Measurements from ENCODE around the gene KLK10.

DNA sequence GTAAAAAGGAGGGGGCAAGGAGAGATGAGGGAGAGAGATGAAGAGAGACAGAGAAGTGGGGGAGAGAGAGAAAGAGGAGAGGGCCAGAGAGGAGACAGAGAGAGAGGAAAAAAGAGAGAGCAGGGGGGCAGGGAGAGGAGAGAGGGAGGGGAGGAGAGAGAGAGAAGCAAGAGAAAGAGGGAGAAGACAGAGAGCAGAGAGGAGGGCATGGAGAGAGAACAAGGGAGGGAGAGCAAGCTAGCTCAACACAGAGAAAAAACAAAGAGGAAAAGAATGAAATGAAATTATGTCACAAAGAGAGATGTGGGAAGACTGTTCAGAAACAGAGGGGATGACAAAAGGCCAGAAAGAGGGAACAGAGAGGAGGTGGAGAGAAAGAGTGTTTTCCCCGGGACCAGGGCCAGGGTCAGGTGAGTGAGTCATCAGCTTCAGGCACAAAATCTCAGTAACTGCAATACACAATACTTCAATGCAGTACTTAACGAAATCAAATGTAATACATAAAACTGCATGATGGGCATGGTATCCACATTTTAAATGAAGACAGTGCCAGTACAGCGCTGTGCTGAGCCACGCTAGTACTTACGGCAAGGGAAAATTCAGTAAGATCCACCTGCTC, 40.6 kb downstream of the KLK10 start:
- TF ChIP-seq MXI1 (IDR thresholded peaks at IDR 0.05; ENCODE audit: low read depth, low read length): no peak
- no peak for TF ChIP-seq GATA2 (CRISPR knock-in tag; IDR thresholded peaks at IDR 0.05)
- TF ChIP-seq ELF1 (IDR thresholded peaks at IDR 0.05): no peak
- no peak for TF ChIP-seq TCF12 (IDR thresholded peaks at IDR 0.05)
- TF ChIP-seq, protein P1, sequence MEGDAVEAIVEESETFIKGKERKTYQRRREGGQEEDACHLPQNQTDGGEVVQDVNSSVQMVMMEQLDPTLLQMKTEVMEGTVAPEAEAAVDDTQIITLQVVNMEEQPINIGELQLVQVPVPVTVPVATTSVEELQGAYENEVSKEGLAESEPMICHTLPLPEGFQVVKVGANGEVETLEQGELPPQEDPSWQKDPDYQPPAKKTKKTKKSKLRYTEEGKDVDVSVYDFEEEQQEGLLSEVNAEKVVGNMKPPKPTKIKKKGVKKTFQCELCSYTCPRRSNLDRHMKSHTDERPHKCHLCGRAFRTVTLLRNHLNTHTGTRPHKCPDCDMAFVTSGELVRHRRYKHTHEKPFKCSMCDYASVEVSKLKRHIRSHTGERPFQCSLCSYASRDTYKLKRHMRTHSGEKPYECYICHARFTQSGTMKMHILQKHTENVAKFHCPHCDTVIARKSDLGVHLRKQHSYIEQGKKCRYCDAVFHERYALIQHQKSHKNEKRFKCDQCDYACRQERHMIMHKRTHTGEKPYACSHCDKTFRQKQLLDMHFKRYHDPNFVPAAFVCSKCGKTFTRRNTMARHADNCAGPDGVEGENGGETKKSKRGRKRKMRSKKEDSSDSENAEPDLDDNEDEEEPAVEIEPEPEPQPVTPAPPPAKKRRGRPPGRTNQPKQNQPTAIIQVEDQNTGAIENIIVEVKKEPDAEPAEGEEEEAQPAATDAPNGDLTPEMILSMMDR (IDR thresholded peaks at IDR 0.05): no peak
- TF ChIP-seq MAX (IDR thresholded peaks at IDR 0.05; ENCODE audit: low read depth): no peak
- no peak for TF ChIP-seq USF2 (IDR thresholded peaks at IDR 0.05; ENCODE audit: borderline replicate concordance, low read depth, low read length)
- TF ChIP-seq EP300 (IDR thresholded peaks at IDR 0.05; ENCODE audit: borderline replicate concordance in 1 of 2, low read depth in 1 of 2, low read length in 1 of 2): no peak
- no peak for TF ChIP-seq POLR2AphosphoS5 (IDR thresholded peaks at IDR 0.05; ENCODE audit: low read depth, low read length)
- TF ChIP-seq RXRA (IDR thresholded peaks at IDR 0.05; ENCODE audit: borderline replicate concordance, low read depth): no peak
- TF ChIP-seq REST (IDR thresholded peaks at IDR 0.05; ENCODE audit: low read depth, low read length): no peak
